ENCODE results near the gene BCKDHA.
"Not testable (repeated sequence)": the region's sequence is repeated elsewhere in the genome, so short reads cannot be mapped to it uniquely, and the experiment has no call there.

The BCKDHA gene

GRCh38 chr19:41426952-41427646 lies 29.5 kb downstream of the BCKDHA start, which contains the start of gene B3GNT8:
Gene B3GNT8 (minus strand): TSS chr19:41427374. CDS start chr19:41426778, 596 bp downstream.
- no peak for DNase-seq

GRCh38 chr19:41427647-41428480 lies 30.2 kb downstream of the BCKDHA start:
- no peak for DNase-seq

- DNase-seq, result no peak
Measured at GRCh38 chr19:41428481-41428859, 30.9 kb downstream of the BCKDHA start.

GRCh38 chr19:41430922-41431321 lies 33.3 kb downstream of the BCKDHA start:
- DNase-seq, result no peak

GRCh38 chr19:41431426-41432386 lies 34.1 kb downstream of the BCKDHA start:
- DNase-seq, result peak; percentile 4

GRCh38 chr19:41433171-41433570 lies 35.6 kb downstream of the BCKDHA start:
- DNase-seq, result no peak

- DNase-seq, result no peak
Measured at GRCh38 chr19:41434450-41434849, 36.8 kb downstream of the BCKDHA start.

GRCh38 chr19:41435376-41435775 lies 37.8 kb downstream of the BCKDHA start:
- not testable (repeated sequence) for DNase-seq

- no peak for DNase-seq
Measured at GRCh38 chr19:41435936-41436673, 38.5 kb downstream of the BCKDHA start.

- no peak for DNase-seq
Measured at GRCh38 chr19:41436674-41436951, 39.0 kb downstream of the BCKDHA start.

- no peak for DNase-seq
Measured at GRCh38 chr19:41437944-41438574, 40.4 kb downstream of the BCKDHA start.

- DNase-seq, result peak; percentile 95
Measured at GRCh38 chr19:41439441-41440222, 42.0 kb downstream of the BCKDHA start, which contains the start of gene DMAC2. Gene DMAC2 (minus strand): TSS chr19:41439912. CDS start chr19:41439899, 13 bp downstream.

- DNase-seq, result no peak
Measured at GRCh38 chr19:41441321-41441945, 43.8 kb downstream of the BCKDHA start.

- DNase-seq, result no peak
Measured at GRCh38 chr19:41442473-41443355, 45.1 kb downstream of the BCKDHA start, which contains the start of gene ERICH4. Gene ERICH4 (plus strand): TSS chr19:41443156. CDS start chr19:41443170, 14 bp downstream.

- DNase-seq, result no peak
Measured at GRCh38 chr19:41443813-41444455, 46.3 kb downstream of the BCKDHA start.

GRCh38 chr19:41445575-41445974 lies 48.0 kb downstream of the BCKDHA start:
- no peak for DNase-seq

- DNase-seq, result no peak
Measured at GRCh38 chr19:41447732-41448332, 50.2 kb downstream of the BCKDHA start.
